ENCODE results near the gene CTTN.

CTTN gene

GRCh38 chr11:70486026-70486415 is 87.7 kb downstream of the CTTN start:
- Histone ChIP-seq H3K27me3 (ENCODE audit: insufficient read depth, low read length) (peaks cover 6% of the 10 kb centered on the region; the same call in 1 of the 2 replicates), H3K4me1 (ENCODE audit: insufficient read depth, low read length, severe bottlenecking) (no peaks in the 10 kb centered on the region), H3K79me2 (ENCODE audit: insufficient read depth, low read length) (no peaks in the 10 kb centered on the region), H4K20me1 (ENCODE audit: insufficient read depth, low read length) (no peaks in the 10 kb centered on the region), H3K9me3 (ENCODE audit: low read length) (no peaks in the 10 kb centered on the region), H3K27ac (ENCODE audit: low read depth, low read length, poor library complexity, severe bottlenecking) (no peak overlapping the region), H3F3A (ENCODE audit: insufficient read depth, low read length) (no peaks in the 10 kb centered on the region), H3K36me3 (ENCODE audit: insufficient read depth, low read length) (no peaks in the 10 kb centered on the region), H3K9me2 (ENCODE audit: low read depth, low read length) (no peaks in the 10 kb centered on the region), H2AFZ (ENCODE audit: low read length) (no peak overlapping the region), H3K4me3 (ENCODE audit: low read depth, low read length, poor library complexity, severe bottlenecking) (no peak overlapping the region), H3K9ac (ENCODE audit: low read length) (no peak overlapping the region), H3K4me2 (ENCODE audit: low read length) (no peak overlapping the region)
- TF ChIP-seq EZH2 (IDR thresholded peaks at IDR 0.05; ENCODE audit: borderline replicate concordance, low read length) (no peak), CTCF (IDR thresholded peaks at IDR 0.05; ENCODE audit: low read length) (no peak)

Measured in OCI-LY1 (cell line).